HG03139 (cell line): ENCODE measurements around the gene KATNB1.

Experiments used
- ATAC-seq: cut with Tn5 transposase; IDR thresholded peaks from one replicate; pipeline ENCODE4 v1.9.1; 2021; ENCODE audit not compliant: unreplicated experiment

Gene KATNB1, protein sequence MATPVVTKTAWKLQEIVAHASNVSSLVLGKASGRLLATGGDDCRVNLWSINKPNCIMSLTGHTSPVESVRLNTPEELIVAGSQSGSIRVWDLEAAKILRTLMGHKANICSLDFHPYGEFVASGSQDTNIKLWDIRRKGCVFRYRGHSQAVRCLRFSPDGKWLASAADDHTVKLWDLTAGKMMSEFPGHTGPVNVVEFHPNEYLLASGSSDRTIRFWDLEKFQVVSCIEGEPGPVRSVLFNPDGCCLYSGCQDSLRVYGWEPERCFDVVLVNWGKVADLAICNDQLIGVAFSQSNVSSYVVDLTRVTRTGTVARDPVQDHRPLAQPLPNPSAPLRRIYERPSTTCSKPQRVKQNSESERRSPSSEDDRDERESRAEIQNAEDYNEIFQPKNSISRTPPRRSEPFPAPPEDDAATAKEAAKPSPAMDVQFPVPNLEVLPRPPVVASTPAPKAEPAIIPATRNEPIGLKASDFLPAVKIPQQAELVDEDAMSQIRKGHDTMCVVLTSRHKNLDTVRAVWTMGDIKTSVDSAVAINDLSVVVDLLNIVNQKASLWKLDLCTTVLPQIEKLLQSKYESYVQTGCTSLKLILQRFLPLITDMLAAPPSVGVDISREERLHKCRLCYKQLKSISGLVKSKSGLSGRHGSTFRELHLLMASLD

DNA sequence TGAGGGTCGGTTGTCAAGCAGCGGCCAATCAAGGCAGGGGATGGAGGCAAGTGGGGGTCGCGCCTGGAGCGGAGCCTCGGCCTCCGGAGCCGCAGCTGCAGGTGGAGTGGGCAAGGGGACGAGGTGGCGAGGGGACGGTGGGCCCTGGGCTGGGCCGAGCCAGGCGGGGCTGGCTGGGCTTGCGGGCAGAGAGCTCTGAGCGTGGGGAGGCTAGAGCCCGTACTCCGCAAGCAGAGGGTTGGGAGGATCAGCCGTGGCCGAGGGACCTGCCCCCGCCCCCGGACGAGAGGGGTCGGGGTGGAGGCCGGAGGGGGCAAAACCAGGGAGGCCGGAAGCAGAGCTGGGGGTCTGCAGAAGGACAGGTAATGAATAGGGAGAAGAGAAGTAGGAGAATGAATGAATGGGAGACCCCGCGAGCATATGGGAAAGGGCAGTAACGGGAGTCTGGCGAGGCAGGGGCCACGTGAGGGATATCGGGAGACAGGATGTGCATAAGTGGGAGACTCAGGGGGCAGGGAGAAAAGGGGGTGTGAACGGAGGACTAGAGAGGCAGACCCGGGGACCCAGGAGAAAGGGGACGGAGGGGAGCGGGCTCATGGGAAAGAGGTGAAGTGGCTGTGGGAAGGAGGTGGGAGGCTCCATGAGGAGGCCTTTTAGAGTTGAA, at the start of gene KATNB1:
KATNB1 (plus strand) TSS at position 16 of the 664 bp plus-strand sequence. CDS start 1,474 bp downstream, outside the sequence.
- ATAC-seq, result peak; percentile 9

DNA sequence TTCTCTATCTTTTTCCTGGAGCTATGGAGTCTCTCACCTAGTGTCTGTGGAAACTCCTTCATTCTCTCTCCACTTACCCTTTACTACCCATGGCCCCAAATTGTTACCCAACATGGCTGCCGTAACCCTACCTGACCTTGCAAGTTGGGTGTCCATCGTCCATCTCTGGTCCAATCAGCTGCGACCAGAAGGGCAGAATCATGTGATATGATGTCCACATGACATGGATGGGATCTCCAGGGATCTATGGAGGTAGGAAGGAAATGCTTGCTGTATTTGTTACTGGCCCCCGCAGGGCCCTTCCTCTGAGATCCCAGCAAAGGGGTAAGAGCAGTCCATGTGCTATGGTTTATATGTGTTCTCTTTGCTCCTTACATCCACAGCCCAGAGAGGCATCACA, 49.0 kb upstream of the KATNB1 start:
- ATAC-seq, result no peak

DNA sequence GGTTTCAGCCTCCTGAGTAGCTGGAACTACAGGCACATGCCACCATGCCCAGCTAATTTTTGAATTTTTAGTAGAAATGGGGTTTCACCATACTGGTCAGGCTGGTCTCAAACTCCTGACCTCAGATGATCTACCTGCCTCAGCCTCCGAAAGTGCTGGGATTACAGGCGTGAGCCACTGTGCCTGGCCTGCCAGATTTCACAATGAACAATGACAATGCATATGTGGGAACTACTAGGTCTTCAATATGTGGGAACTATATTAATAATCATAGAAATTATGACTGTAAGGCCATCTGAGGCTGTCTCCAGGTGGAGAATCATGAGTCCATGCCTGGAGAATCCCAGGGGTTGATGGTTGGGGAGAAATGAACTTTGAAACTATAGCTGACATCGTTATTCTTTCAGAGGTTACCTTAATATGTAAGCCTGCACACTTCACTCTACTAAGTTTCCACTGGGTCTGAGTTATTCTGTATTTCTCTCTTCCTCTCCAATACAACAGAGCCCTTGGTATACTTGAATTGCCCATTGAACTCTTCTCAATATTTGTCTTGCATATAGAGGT, 48.1 kb upstream of the KATNB1 start:
- ATAC-seq, result no peak

GRCh38 chr16:57688487-57688986, 47.0 kb upstream of the KATNB1 start:
- ATAC-seq, result no peak

DNA sequence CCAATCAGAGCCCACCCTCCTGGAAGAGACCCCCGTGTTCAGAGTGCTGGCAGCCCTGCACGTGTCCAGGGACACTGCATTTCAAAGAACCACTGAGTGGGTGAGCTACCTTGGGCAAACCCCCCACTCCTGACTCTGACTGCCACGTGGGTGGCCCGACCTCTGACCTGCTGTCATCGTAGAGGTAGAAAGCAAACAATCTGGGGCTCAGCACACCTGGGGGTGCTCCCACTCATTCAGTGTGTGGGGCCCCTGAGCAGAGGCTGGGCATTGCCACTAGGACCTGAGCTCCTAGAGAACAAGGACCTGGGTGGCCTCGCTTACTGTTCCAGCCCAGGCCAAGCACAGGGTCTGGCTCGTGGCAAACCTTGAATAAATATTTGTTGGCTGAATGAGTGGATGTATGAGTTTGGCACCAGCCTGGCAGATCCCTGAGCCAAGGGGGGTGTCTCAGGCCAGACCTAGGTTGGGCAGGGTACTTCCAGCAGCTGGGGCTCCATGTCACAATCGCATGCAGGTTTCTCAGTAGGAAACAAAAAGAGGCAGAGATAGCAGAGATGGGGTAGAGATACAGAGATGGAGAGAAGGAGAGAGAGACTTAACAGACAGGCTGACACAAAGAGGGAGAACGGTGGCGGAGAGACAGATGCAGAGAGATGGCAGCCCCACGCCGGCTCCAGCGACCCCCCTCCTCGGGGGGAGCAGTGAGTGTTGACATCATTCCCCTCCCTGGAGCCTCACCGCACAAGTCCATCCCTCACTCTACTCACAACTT, 46.4 kb upstream of the KATNB1 start:
- ATAC-seq, result no peak

- no peak for ATAC-seq
Measured at GRCh38 chr16:57689762-57690558, 45.6 kb upstream of the KATNB1 start.

DNA sequence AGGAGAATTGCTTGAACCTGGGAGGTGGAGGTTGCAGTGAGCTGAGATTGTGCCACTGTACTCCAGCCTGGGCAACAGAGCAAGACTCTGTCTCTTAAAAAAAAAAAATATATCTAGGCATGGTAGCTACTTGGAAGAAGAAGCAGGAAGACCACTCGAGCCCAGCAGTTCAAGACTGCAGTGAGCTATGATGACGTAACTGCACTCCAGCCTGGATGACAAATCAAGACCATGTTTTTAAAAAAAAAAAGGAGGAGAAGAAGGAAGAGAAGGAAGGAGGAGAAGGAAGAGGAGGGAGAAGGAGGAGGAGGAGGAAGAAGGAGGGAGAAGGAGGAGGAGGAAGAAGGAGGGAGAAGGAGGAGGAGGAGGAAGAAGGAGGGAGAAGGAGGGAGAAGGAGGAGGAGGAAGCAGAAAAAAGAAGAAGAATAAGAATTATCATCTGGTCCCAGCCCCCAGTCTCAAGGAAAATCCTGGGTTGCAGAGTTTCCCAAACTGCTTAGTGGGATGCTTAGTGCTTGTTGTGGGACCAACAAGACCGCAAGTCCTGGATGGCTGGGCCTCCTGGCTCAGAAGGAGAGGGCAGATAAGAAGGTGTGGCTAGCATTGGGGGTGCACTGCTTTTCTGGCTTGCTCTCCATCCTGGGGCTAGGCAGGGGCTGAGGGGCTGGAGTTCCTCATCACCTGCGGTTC, 44.6 kb upstream of the KATNB1 start:
- no peak for ATAC-seq

DNA sequence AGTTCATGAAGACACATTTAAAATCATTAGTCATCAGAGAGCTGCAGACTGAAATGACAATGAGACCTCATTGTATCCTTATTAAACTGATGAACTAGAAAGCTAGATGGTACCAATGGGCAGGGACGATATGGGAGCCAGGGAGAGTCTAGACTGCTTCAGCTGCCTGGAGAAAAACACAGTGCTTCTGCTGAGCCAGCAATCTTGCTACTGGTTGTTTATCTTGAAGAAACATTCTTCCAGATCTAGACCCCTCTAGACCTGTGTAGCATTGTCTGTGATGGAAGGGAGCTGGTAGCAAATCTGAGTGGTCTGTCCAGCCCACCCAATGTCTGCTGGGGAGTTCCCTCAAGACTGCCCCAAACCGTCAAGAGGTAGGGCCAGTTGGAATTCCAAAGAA, 42.9 kb upstream of the KATNB1 start:
- no peak for ATAC-seq

DNA sequence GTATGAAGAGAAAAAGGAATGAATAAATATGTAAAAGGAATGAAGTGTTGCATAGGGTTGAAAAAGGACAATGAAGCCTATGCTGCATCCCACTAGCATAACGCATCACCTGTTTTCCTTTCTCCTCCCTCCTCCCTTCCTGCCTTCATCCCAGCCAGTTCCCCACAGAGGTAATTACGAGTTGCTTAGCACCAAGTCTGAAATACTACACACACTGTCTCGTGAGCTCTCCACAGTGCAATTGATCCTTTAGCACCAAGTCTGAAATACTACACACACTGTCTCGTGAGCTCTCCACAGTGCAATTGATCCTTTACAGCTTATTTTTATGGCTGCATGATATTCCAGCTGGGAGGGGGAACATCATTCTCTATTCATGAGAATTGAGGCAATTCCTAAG, 42.0 kb upstream of the KATNB1 start:
- no peak for ATAC-seq

- ATAC-seq, result no peak
Measured at GRCh38 chr16:57694231-57694724, 41.3 kb upstream of the KATNB1 start.

GRCh38 chr16:57694725-57695679, 40.6 kb upstream of the KATNB1 start, which contains the start of gene DRC7:
DRC7 (plus strand) TSS chr16:57694806; CDS start chr16:57697950, 3,144 bp downstream.
- ATAC-seq, result no peak

DNA sequence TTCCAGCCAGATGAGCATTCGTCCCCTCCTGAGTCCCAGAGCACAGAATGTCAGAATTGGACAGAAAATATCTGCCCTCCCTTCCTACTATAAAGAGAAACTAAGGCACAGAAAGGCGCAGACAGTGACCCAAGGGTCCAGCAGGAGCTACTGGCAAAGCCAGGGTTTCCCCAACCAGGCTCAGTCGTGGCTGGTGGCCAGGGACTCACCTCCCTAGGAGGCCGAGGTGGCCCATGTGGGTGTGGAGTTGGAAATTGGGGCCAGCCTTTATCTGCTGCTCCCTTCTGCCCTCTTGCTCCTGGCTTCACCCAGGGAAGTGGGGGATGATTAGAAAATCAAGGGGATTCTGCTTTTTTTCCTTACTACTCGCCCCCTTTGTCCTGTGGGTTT, 39.9 kb upstream of the KATNB1 start:
- no peak for ATAC-seq

DNA sequence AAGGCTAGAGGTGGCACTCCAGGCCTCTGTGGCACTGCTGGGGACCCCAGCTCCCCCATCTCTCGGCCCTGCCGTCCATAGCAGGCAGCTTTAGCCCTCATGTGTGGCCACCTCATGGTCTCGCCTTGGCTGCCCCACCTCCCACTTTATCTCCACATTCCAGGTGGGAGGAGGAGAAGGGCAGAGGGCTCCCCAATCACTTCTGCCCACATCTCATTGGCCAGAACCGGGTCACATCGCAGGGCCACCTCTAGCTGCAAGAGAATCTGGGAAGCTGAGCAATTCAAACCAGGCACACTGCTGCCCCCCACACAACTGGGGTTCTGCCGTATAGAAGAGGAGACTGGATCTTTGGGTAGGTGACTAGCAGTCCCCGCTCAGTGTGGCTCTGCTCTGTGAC, 39.3 kb upstream of the KATNB1 start:
- ATAC-seq, result no peak

DNA sequence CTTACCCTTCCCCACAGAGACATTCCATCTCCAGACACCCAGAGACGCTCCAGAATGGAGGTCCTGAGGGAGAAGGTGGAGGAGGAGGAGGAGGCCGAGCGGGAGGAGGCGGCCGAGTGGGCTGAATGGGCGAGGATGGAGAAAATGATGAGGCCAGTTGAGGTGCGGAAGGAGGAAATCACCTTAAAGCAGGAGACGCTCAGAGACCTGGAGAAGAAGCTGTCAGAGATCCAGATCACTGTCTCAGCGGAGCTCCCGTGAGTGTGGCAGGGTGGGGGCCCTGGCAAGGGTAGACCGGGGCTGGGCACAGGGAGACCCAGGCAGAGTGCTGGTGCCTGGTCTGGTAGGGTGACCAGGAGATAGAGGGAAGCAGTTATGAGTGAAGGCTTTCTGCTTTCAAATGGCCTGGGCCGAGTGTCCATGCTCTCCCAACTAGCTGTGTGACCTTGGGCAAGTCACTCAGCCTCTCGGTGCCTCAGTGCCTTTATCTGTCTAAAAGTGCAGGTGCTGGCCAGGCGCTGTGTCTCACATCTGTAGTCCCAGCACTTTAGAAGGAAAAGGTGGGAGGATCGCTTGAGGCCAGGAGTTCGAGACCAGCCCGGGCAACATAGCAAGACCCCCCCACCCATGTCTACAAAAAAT, 37.6 kb upstream of the KATNB1 start:
- ATAC-seq, result no peak

- ATAC-seq, result no peak
Measured at GRCh38 chr16:57698812-57699405, 36.7 kb upstream of the KATNB1 start.

- no peak for ATAC-seq
Measured at GRCh38 chr16:57699481-57699880, 36.1 kb upstream of the KATNB1 start.

DNA sequence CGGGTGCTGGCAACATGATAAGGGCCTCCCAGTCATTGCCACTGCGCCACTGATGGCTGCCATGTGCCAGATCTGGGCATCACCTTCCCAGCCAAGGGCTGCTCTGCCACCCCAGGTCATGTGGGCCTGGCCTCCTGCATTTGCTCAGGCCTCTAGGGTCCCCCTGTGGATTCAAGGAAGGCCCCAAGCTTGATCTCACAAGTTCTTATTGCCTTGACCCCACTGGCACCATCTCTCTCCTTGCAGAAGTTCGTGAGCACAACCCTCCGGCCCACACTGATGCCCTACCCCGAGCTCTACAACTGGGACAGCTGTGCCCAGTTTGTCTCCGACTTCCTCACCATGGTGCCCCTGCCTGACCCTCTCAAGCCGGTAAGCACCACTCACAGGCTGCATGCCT, 35.7 kb upstream of the KATNB1 start:
- ATAC-seq, result no peak
